ENCODE data around the gene HHLA2. TPM values are rescaled to one million over a fixed set of nuclear protein-coding genes. Genes with fewer than 3 reads are reported as not detected.

The HHLA2 gene
- total and polyA plus RNA-seq, 2 experiments from 2014 or later = not detected

GRCh38 chr3:108334701-108335100, 38.4 kb downstream of the HHLA2 start (continued):
- TF ChIP-seq ZNF462 (CRISPR knock-in tag; IDR thresholded peaks at IDR 0.05) (no peak), CREB1 (CRISPR knock-in tag; IDR thresholded peaks at IDR 0.05; ENCODE audit: low read depth) (no peak), REST (IDR thresholded peaks at IDR 0.05; ENCODE audit: unreplicated experiment) (no peak), STAT1 (IDR thresholded peaks at IDR 0.05; ENCODE audit: unreplicated experiment) (no peak), EZH2phosphoT487 (IDR thresholded peaks at IDR 0.05; ENCODE audit: unreplicated experiment) (no peak), ZNF114 (CRISPR knock-in tag; IDR thresholded peaks at IDR 0.05) (no peak), ZNF331 (CRISPR knock-in tag; IDR thresholded peaks at IDR 0.05; ENCODE audit: low read depth) (no peak)

All from GM23338 (cell line).